Ovary (tissue), 9 donors: ENCODE data around the gene LTBP4. TPM values are rescaled to one million over a fixed set of nuclear protein-coding genes. Genes with fewer than 3 reads are reported as not detected.

Experiments
- DNase-seq, 5 donors: peaks; one replicate each; pipeline ENCODE4 v3.0.0-alpha.2; 2019 to 2020
- H3K27ac ChIP-seq, 2 donors: fragments of 200-600 bp; one replicate each; pipeline versions ENCODE4 v1.5.1 to v1.8.0; 2019 to 2022
- H3K27me3 ChIP-seq: fragments of 200-600 bp; one replicate; pipeline ENCODE4 v1.8.0; 2022
- H3K36me3 ChIP-seq: fragments of 200-600 bp; sonication (generic); one replicate; pipeline ENCODE4 v1.5.1; 2019
- H3K4me1 ChIP-seq: one replicate; pipeline ENCODE4 v1.8.1; 2013; ENCODE audit warnings: mild to moderate bottlenecking, moderate library complexity; ENCODE audit not compliant: insufficient read depth
- H3K4me3 ChIP-seq: fragments of 200-600 bp; sonication (generic); one replicate; pipeline ENCODE4 v1.5.1; 2017
- H3K9me3 ChIP-seq, 2 donors: fragments of 200-600 bp in 1 of 2; sonication (generic) in 1 of 2; one replicate each; pipeline versions ENCODE4 v1.5.1 to v1.8.1; 2013 to 2019; ENCODE audit warnings: mild to moderate bottlenecking in 1 of 2, moderate library complexity in 1 of 2
- CTCF ChIP-seq, 3 donors: fragments of 450-650 bp in 2 of 3; fragments of 200-600 bp in 1 of 3; IDR thresholded peaks; one replicate each; pipeline versions ENCODE4 v1.5.1 to v1.8.0; 2016 to 2022; ENCODE audit warnings: antibody characterized with exemption in 3 of 3, mild to moderate bottlenecking in 1 of 3
- EP300 ChIP-seq: sonication (generic); formaldehyde crosslinking; IDR thresholded peaks from one replicate; pipeline ENCODE4 v1.6.1; 2017; ENCODE audit warnings: antibody characterized with exemption
- POLR2A ChIP-seq: fragments of 450-650 bp; IDR thresholded peaks from one replicate; pipeline ENCODE4 v1.6.1; 2017; ENCODE audit warnings: antibody characterized with exemption, mild to moderate bottlenecking, moderate library complexity
- WGBS, 3 donors: extraction: QIAGEN DNeasy Blood & Tissue Kit in 1 of 3; methylation state at CpG; one replicate each; pipeline versions ENCODE4 v1.1.5 to v1.1.7; 2013 to 2017; 5-methylcytosine and 5-hydroxymethylcytosine counted together
- intact Hi-C, 4 donors: fragments of 100-400 bp; cut with DNase I; formaldehyde crosslinking; loops; one replicate each; pipeline versions ENCODE4 v1.11.0 to v1.15.1; 2022 to 2023
- polyA plus RNA-seq, 2 donors: library from polyadenylated mRNA; stranded (reverse); fragments of 200-250 nt in 1 of 2; fragments of 350-450 nt in 1 of 2; fragmentation: Illumina TruSeq in 1 of 2; extraction: RNeasy Lipid Tissue Mini Kit (QIAGEN cat#74804) in 1 of 2; gene quantifications; one replicate each; pipeline ENCODE4 v1.2.3, GENCODE V29; 2013 to 2014
- total RNA-seq, 7 donors: library from RNA; depleted of rRNA in 2 of 7; stranded (reverse); fragments of >200 nt in 2 of 7; fragmentation: NEBNext Ultra II Directional in 3 of 7; extraction: Animal tissue kit (Norgen Biotek cat#: 25700) in 3 of 7; gene quantifications; one replicate each; pipeline versions ENCODE4 v1.1.0 to v1.2.4, GENCODE V29; 2016 to 2023
- donor health status: DM: no; HTN: no; CAD: no; lungs with moderate emphysema.
- donor health status: DM: no; HTN: no; CAD: no.
- donor health status: Bipolar disorder and iron deficiency.
- donor health status: DM: yes; HTN: yes; CAD: no.
- donor health status: DM: no; HTN: no; CAD: no.
- donor health status: DM: yes; HTN: yes; CAD: no.

Gene LTBP4
- total and polyA plus RNA-seq, 9 donors = 152 to 840 (median 524) TPM

DNA sequence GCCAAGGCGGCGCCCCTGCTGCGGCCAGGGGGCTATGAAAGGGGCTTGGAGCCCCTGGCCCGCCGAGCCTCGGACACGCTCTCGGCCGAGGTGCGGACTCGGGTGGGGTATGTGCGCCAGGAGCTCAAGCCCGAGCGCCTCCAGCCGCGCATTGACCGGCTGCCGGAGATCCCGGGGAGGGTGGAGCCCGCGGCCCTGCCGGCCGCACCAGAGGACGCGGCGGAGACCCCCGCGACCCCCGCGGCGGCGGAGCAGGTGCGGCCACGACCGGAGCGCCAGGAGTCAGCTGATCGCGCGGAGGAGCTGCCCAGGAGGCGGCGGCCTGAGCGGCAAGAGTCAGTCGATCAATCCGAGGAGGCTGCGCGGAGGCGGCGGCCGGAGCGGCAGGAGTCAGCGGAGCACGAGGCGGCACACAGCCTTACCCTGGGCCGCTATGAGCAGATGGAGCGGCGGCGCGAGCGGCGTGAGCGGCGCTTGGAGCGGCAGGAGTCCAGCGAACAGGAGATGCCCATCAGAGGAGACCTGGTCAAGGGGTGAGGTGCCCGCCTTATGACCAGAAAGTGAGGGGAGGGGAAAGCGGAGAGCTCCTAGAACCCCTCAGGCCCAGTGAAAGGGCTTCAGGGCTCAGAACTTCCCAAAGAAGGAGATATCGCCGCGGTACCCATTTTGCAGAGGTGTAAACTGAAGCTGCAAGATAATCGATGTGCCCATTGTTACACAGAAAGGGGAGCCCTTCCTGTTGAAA lies 33.2 kb upstream of the LTBP4 start:
- peaks cover 4% of the 10 kb centered on the region for H3K4me1 ChIP-seq
- DNase-seq = no peak
- peak overlapping the region; percentile 2 for H3K4me3 ChIP-seq
- no peaks in the 10 kb centered on the region for H3K27me3 ChIP-seq
- no peaks in the 10 kb centered on the region for H3K36me3 ChIP-seq
- H3K27ac ChIP-seq = no peak overlapping the region
- WGBS, 3 donors = 7 to 9% (median 8%) methylated on average over 55 to 70 of the region's 70 CpGs
- intact Hi-C loops = no loop called here
- no peak for TF ChIP-seq POLR2A
- no peak for TF ChIP-seq CTCF (IDR thresholded peaks at IDR 0.05)
- no peak for TF ChIP-seq EP300
- no peaks in the 10 kb centered on the region for H3K9me3 ChIP-seq

- Histone ChIP-seq H3K27me3 (no peaks in the 10 kb centered on the region), H3K4me3 (peak overlapping the region; percentile 41), H3K27ac (peak overlapping the region; percentile 40 to 42), H3K9me3 (no peaks in the 10 kb centered on the region), H3K4me1 (peaks cover 4% of the 10 kb centered on the region), H3K36me3 (no peaks in the 10 kb centered on the region)
- TF ChIP-seq CTCF (IDR thresholded peaks at IDR 0.05) (no peak), POLR2A (no peak), EP300 (no peak)
- WGBS, 3 donors = 0 to 1% (median 0%) methylated on average over 24 to 53 of the region's 53 CpGs
- DNase-seq = peak; percentile 99
- intact Hi-C loops = loop anchor here in 1 of 4 donors (10.0 kb wide), 1 partner anchor 106 kb away; the partner anchor contains the start of genes BLVRB and SPTBN4
These were observed 30.7 kb upstream of the LTBP4 start for GRCh38 chr19:40570313-40571004.

GRCh38 chr19:40571005-40571318 lies 30.2 kb upstream of the LTBP4 start:
- Histone ChIP-seq H3K27ac (peak overlapping the region; percentile 34 to 42), H3K9me3 (no peaks in the 10 kb centered on the region), H3K36me3 (no peaks in the 10 kb centered on the region), H3K4me3 (no peak overlapping the region), H3K27me3 (no peaks in the 10 kb centered on the region), H3K4me1 (peaks cover 4% of the 10 kb centered on the region)
- intact Hi-C loops = loop anchor here in 1 of 4 donors (10.0 kb wide), 1 partner anchor 106 kb away; the partner anchor contains the start of genes BLVRB and SPTBN4
- DNase-seq = no peak
- WGBS, 3 donors = 24 to 37% (median 31%) methylated on average over 3 of the region's 3 CpGs
- TF ChIP-seq CTCF (IDR thresholded peaks at IDR 0.05) (no peak), EP300 (no peak), POLR2A (no peak)

- peaks cover 4% of the 10 kb centered on the region for H3K4me1 ChIP-seq
- WGBS, 3 donors = 78 to 85% (median 85%) methylated on average over 10 of the region's 10 CpGs
- DNase-seq = no peak
- TF ChIP-seq EP300 (no peak), POLR2A (no peak), CTCF (IDR thresholded peaks at IDR 0.05) (no peak)
- no peaks in the 10 kb centered on the region for H3K36me3 ChIP-seq
- H3K4me3 ChIP-seq = no peak overlapping the region
- H3K9me3 ChIP-seq = no peaks in the 10 kb centered on the region
- H3K27me3 ChIP-seq = no peaks in the 10 kb centered on the region
- H3K27ac ChIP-seq = no peak overlapping the region
- intact Hi-C loops = loop anchor here in 1 of 4 donors (10.0 kb wide), 1 partner anchor 107 kb away; the partner anchor contains the start of genes BLVRB and SPTBN4
These were observed 29.2 kb upstream of the LTBP4 start for GRCh38 chr19:40571831-40572495.
